BLaER1 treated with 17β-estradiol and CSF1 and Interleukin-3, amounts not matched to agents 10 nM and 100 nM (cell line): Measurements from ENCODE around the gene A3GALT2.

Experiments
- H3K27ac ChIP-seq, 11 experiments: shearing (Covaris generic); formaldehyde crosslinking; 2 replicates each; pipeline ENCODE4 v1.8.1; 2022
- H3K27me3 ChIP-seq, 11 experiments: shearing (Covaris generic); formaldehyde crosslinking; 2 replicates each; pipeline ENCODE4 v1.8.1; 2022
- H3K36me3 ChIP-seq, 11 experiments: shearing (Covaris generic); formaldehyde crosslinking; 2 replicates each; pipeline ENCODE4 v1.8.1; 2022
- H3K4me1 ChIP-seq, 10 experiments: shearing (Covaris generic); formaldehyde crosslinking; 2 replicates each; pipeline ENCODE4 v1.8.1; 2022
- H3K4me2 ChIP-seq, 11 experiments: shearing (Covaris generic); formaldehyde crosslinking; 2 replicates each; pipeline ENCODE4 v1.8.1; 2022
- H3K4me3 ChIP-seq, 10 experiments: shearing (Covaris generic); formaldehyde crosslinking; 2 replicates each; pipeline ENCODE4 v1.8.1; 2022
- H3K9ac ChIP-seq, 11 experiments: shearing (Covaris generic); formaldehyde crosslinking; 2 replicates each; pipeline ENCODE4 v1.8.1; 2022
- H3K9me3 ChIP-seq, 11 experiments: shearing (Covaris generic); formaldehyde crosslinking; replicated peaks in 1 of 11; 2 replicates each; pipeline ENCODE4 v1.8.1; 2022
- H4K20me1 ChIP-seq, 11 experiments: shearing (Covaris generic); formaldehyde crosslinking; 2 replicates each; pipeline ENCODE4 v1.8.1; 2022
- Cebpa-rat ChIP-seq, 11 experiments: shearing (Covaris generic); IDR thresholded peaks; 2 replicates each; pipeline ENCODE4 v1.8.1; 2022

A3GALT2 gene

GRCh38 chr1:33341190-33341589 lies 20.3 kb upstream of the A3GALT2 start:
- Histone ChIP-seq H3K4me1 (peaks cover 88 to 99% (median 96%) of the 10 kb centered on the region in 10 experiments), H3K4me3 (no peak overlapping the region), H4K20me1 (peaks cover 47 to 100% (median 98%) of the 10 kb centered on the region in 11 experiments; a peak in 21 of 22 replicates), H3K9me3 (no peaks in the 10 kb centered on the region), H3K27ac (peak overlapping the region in 10 of 11 experiments; percentile 62 to 99 (median 94); a peak in 17 of 22 replicates), H3K27me3 (no peaks in the 10 kb centered on the region), H3K9ac (peak overlapping the region in 5 of 11 experiments; percentile 45 to 72 (median 64); a peak in 6 of 22 replicates), H3K4me2 (peak overlapping the region; percentile 88 to 98 (median 96)), H3K36me3 (peaks cover 14 to 89% (median 64%) of the 10 kb centered on the region in 11 experiments; a peak in 20 of 22 replicates)
- TF ChIP-seq Cebpa-rat (IDR thresholded peaks at IDR 0.05): no peak

GRCh38 chr1:33339413-33339812 lies 18.5 kb upstream of the A3GALT2 start:
- Histone ChIP-seq H3K4me2 (peak overlapping the region; percentile 61 to 98 (median 96)), H4K20me1 (peaks cover 44 to 100% (median 100%) of the 10 kb centered on the region in 11 experiments; a peak in 21 of 22 replicates), H3K4me3 (peak overlapping the region in 4 of 10 experiments; percentile 12 to 22 (median 14); a peak in 6 of 20 replicates), H3K27ac (peak overlapping the region; percentile 20 to 99 (median 84); a peak in 21 of 22 replicates), H3K27me3 (no peaks in the 10 kb centered on the region), H3K4me1 (peaks cover 87 to 100% (median 95%) of the 10 kb centered on the region in 10 experiments), H3K36me3 (peaks cover 18 to 84% (median 61%) of the 10 kb centered on the region in 11 experiments; a peak in 20 of 22 replicates), H3K9ac (peak overlapping the region; percentile 6 to 83 (median 58); a peak in 15 of 22 replicates), H3K9me3 (no peaks in the 10 kb centered on the region)
- TF ChIP-seq Cebpa-rat (IDR thresholded peaks at IDR 0.05): no peak

GRCh38 chr1:33338440-33339211 lies 17.7 kb upstream of the A3GALT2 start:
- Histone ChIP-seq H3K27me3 (no peaks in the 10 kb centered on the region), H3K9ac (peak overlapping the region in 9 of 11 experiments; percentile 19 to 83 (median 69); a peak in 15 of 22 replicates), H3K4me3 (peak overlapping the region in 3 of 10 experiments; percentile 12 to 22 (median 12); a peak in 6 of 20 replicates), H4K20me1 (peaks cover 44 to 100% (median 100%) of the 10 kb centered on the region in 11 experiments), H3K9me3 (no peaks in the 10 kb centered on the region), H3K4me1 (peaks cover 86 to 100% (median 94%) of the 10 kb centered on the region in 10 experiments), H3K27ac (peak overlapping the region; percentile 23 to 99 (median 84)), H3K36me3 (peaks cover 18 to 84% (median 63%) of the 10 kb centered on the region in 11 experiments), H3K4me2 (peak overlapping the region; percentile 61 to 98 (median 96); a peak in 21 of 22 replicates)
- TF ChIP-seq Cebpa-rat (IDR thresholded peaks at IDR 0.05): peak in 7 of 11 experiments; percentile 10 to 86 (median 83); a peak in 11 of 22 replicates

GRCh38 chr1:33338048-33338439 lies 17.1 kb upstream of the A3GALT2 start:
- Histone ChIP-seq H3K4me3 (peak overlapping the region in 1 of 10 experiments; percentile 5; a peak in 1 of 20 replicates), H3K9ac (peak overlapping the region in 9 of 11 experiments; percentile 19 to 83 (median 69); a peak in 15 of 22 replicates), H3K27ac (peak overlapping the region in 10 of 11 experiments; percentile 23 to 99 (median 85); a peak in 20 of 22 replicates), H3K4me2 (peak overlapping the region in 10 of 11 experiments; percentile 61 to 98 (median 96); a peak in 20 of 22 replicates), H3K27me3 (no peaks in the 10 kb centered on the region), H4K20me1 (peaks cover 44 to 100% (median 100%) of the 10 kb centered on the region in 11 experiments), H3K4me1 (peaks cover 86 to 100% (median 94%) of the 10 kb centered on the region in 10 experiments), H3K9me3 (no peaks in the 10 kb centered on the region), H3K36me3 (peaks cover 21 to 84% (median 63%) of the 10 kb centered on the region in 11 experiments)
- TF ChIP-seq Cebpa-rat (IDR thresholded peaks at IDR 0.05): no peak

GRCh38 chr1:33337441-33337840 lies 16.5 kb upstream of the A3GALT2 start:
- Histone ChIP-seq H4K20me1 (peaks cover 44 to 100% (median 100%) of the 10 kb centered on the region in 11 experiments), H3K27ac (peak overlapping the region in 9 of 11 experiments; percentile 56 to 99 (median 86); a peak in 17 of 22 replicates)

GRCh38 chr1:33336580-33336979 lies 15.7 kb upstream of the A3GALT2 start:
- H3K4me2 ChIP-seq: peak overlapping the region in 4 of 11 experiments; percentile 22 to 97 (median 96); a peak in 6 of 22 replicates
- no peak for TF ChIP-seq Cebpa-rat (IDR thresholded peaks at IDR 0.05)
- H4K20me1 ChIP-seq: peaks cover 45 to 100% (median 100%) of the 10 kb centered on the region in 11 experiments
- peak overlapping the region in 5 of 11 experiments; percentile 15 to 97 (median 39); a peak in 6 of 22 replicates for H3K27ac ChIP-seq
- H3K4me1 ChIP-seq: peaks cover 86 to 100% (median 94%) of the 10 kb centered on the region in 10 experiments
- no peak overlapping the region for H3K4me3 ChIP-seq
- H3K27me3 ChIP-seq: no peaks in the 10 kb centered on the region
- no peak overlapping the region for H3K9ac ChIP-seq
- H3K9me3 ChIP-seq: no peaks in the 10 kb centered on the region
- H3K36me3 ChIP-seq: peaks cover 32 to 84% (median 63%) of the 10 kb centered on the region in 11 experiments

More at GRCh38 chr1:33337441-33337840, 16.5 kb upstream of the A3GALT2 start:
- no peak for TF ChIP-seq Cebpa-rat (IDR thresholded peaks at IDR 0.05)
- Histone ChIP-seq H3K36me3 (peaks cover 23 to 84% (median 63%) of the 10 kb centered on the region in 11 experiments), H3K9ac (peak overlapping the region in 4 of 11 experiments; percentile 74 to 83 (median 78); a peak in 6 of 22 replicates), H3K27me3 (no peaks in the 10 kb centered on the region), H3K9me3 (no peaks in the 10 kb centered on the region), H3K4me2 (peak overlapping the region in 8 of 11 experiments; percentile 4 to 97 (median 96); a peak in 10 of 22 replicates), H3K4me1 (peaks cover 86 to 100% (median 94%) of the 10 kb centered on the region in 10 experiments), H3K4me3 (no peak overlapping the region; a peak in 1 of 20 replicates)

GRCh38 chr1:33335020-33335419 lies 14.1 kb upstream of the A3GALT2 start:
- no peak overlapping the region for H3K4me3 ChIP-seq
- no peaks in the 10 kb centered on the region for H3K9me3 ChIP-seq
- peaks cover 61 to 100% (median 100%) of the 10 kb centered on the region in 11 experiments for H4K20me1 ChIP-seq
- peak overlapping the region in 7 of 11 experiments; percentile 16 to 63 (median 46); a peak in 12 of 22 replicates for H3K27ac ChIP-seq
- no peak for TF ChIP-seq Cebpa-rat (IDR thresholded peaks at IDR 0.05)
- H3K27me3 ChIP-seq: no peaks in the 10 kb centered on the region
- peaks cover 47 to 86% (median 66%) of the 10 kb centered on the region in 11 experiments for H3K36me3 ChIP-seq
- peak overlapping the region in 9 of 11 experiments; percentile 1 to 97 (median 23); a peak in 12 of 22 replicates for H3K4me2 ChIP-seq
- peaks cover 71 to 94% (median 80%) of the 10 kb centered on the region in 10 experiments for H3K4me1 ChIP-seq
- peak overlapping the region in 4 of 11 experiments; percentile 16 to 58 (median 44); a peak in 9 of 22 replicates for H3K9ac ChIP-seq

- Histone ChIP-seq H4K20me1 (peaks cover 70 to 100% (median 99%) of the 10 kb centered on the region in 11 experiments), H3K27me3 (no peaks in the 10 kb centered on the region), H3K4me1 (peaks cover 62 to 94% (median 71%) of the 10 kb centered on the region in 10 experiments), H3K36me3 (peaks cover 56 to 86% (median 70%) of the 10 kb centered on the region in 11 experiments), H3K9ac (peak overlapping the region in 4 of 11 experiments; percentile 6 to 58 (median 30); a peak in 5 of 22 replicates), H3K27ac (peak overlapping the region in 5 of 11 experiments; percentile 10 to 63 (median 46); a peak in 7 of 22 replicates), H3K9me3 (no peaks in the 10 kb centered on the region), H3K4me2 (peak overlapping the region in 4 of 11 experiments; percentile 69 to 97 (median 96); a peak in 8 of 22 replicates), H3K4me3 (no peak overlapping the region)
- no peak for TF ChIP-seq Cebpa-rat (IDR thresholded peaks at IDR 0.05)
Measured at GRCh38 chr1:33334081-33334552, 13.2 kb upstream of the A3GALT2 start.
